AG04449 (cell line): Measurements from ENCODE around the gene C5orf22.

ENCODE experiments used
- CTCF ChIA-PET: fragments of 350-600 bp; formaldehyde crosslinking; extraction: SDS; loops from one replicate; lab custom pipeline; 2021; ENCODE audit warnings: antibody characterized with exemption; lab: Yijun Ruan, JAX
- POLR2A ChIA-PET: fragments of 400-600, 350-600 bp; formaldehyde crosslinking; extraction: SDS; loops from one replicate; lab custom pipeline; 2020; ENCODE audit warnings: antibody characterized with exemption, inconsistent platforms; lab: Yijun Ruan, JAX
- DNase-seq: peaks from one replicate; pipeline ENCODE4 v3.0.0-alpha.2; 2010; ENCODE audit warnings: low read depth, low spot score
- H3K4me3 ChIP-seq: 2 replicates; pipeline ENCODE4 v1.5.1; 2011; ENCODE audit warnings: low read depth, mild to moderate bottlenecking, control low read depth, low read length
- TF ChIP-seq, protein P1 (sequence below): IDR thresholded peaks from one replicate; pipeline ENCODE4 v1.5.1; 2011; ENCODE audit warnings: mild to moderate bottlenecking, moderate library complexity, low read length, control low read depth, inconsistent platforms; ENCODE audit not compliant: insufficient read depth; ENCODE audit errors: missing control alignments

The C5orf22 gene

DNA sequence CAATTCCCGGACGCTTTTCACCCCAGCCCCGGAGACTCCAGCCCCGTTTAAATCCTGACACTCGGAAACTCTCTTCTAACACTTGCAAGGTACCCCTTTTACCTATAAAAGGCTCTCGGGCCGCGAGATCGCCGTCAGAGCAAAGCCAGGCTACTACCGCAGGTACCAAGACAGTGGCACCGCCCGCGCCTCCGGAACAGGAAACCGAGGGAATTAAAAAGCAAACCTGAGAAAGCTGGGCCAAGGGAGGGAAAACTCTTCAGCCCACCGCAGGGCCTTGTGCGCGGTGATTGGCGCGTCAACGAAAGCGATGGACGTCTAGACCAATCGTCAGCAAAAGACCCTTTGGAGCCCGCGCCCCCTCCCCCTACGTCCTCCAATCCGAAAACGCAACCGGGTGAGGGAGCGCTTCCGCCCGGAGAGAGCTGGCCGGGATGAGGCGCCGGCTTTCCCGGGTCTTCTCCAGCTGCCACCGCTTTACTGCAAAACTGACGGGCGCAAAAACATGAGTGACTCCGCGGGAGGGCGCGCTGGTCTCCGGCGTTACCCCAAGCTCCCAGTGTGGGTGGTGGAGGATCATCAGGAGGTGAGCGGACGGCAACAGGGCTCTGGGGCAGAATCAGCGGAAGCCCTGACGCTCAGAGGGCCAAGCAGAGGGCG is at the start of gene C5orf22, which contains the start of gene DROSHA:
TSS of gene C5orf22 (plus strand) at position 414 of the 660 bp plus-strand sequence. CDS start at position 506, 92 bp downstream.
TSS of gene DROSHA (minus strand) at position 206 of the 660 bp plus-strand sequence. CDS start 3,034 bp downstream, outside the sequence.
- ChIA-PET POLR2A (interaction anchor here (0.7 to 0.9 kb wide), 2 partner anchors 9 to 167 kb away, joined by 3 to 4 read pairs; no protein-coding TSS in a partner anchor), CTCF (interaction anchor here (0.9 to 1.9 kb wide), 4 partner anchors 9 to 14 kb away, joined by 3 to 7 read pairs (median 4); no protein-coding TSS in a partner anchor)
- peak; percentile 72 for DNase-seq
- TF ChIP-seq, protein P1, sequence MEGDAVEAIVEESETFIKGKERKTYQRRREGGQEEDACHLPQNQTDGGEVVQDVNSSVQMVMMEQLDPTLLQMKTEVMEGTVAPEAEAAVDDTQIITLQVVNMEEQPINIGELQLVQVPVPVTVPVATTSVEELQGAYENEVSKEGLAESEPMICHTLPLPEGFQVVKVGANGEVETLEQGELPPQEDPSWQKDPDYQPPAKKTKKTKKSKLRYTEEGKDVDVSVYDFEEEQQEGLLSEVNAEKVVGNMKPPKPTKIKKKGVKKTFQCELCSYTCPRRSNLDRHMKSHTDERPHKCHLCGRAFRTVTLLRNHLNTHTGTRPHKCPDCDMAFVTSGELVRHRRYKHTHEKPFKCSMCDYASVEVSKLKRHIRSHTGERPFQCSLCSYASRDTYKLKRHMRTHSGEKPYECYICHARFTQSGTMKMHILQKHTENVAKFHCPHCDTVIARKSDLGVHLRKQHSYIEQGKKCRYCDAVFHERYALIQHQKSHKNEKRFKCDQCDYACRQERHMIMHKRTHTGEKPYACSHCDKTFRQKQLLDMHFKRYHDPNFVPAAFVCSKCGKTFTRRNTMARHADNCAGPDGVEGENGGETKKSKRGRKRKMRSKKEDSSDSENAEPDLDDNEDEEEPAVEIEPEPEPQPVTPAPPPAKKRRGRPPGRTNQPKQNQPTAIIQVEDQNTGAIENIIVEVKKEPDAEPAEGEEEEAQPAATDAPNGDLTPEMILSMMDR, result peak; percentile 0
- peak within 1 kb of the TSS; percentile 94 for H3K4me3 ChIP-seq

DNA sequence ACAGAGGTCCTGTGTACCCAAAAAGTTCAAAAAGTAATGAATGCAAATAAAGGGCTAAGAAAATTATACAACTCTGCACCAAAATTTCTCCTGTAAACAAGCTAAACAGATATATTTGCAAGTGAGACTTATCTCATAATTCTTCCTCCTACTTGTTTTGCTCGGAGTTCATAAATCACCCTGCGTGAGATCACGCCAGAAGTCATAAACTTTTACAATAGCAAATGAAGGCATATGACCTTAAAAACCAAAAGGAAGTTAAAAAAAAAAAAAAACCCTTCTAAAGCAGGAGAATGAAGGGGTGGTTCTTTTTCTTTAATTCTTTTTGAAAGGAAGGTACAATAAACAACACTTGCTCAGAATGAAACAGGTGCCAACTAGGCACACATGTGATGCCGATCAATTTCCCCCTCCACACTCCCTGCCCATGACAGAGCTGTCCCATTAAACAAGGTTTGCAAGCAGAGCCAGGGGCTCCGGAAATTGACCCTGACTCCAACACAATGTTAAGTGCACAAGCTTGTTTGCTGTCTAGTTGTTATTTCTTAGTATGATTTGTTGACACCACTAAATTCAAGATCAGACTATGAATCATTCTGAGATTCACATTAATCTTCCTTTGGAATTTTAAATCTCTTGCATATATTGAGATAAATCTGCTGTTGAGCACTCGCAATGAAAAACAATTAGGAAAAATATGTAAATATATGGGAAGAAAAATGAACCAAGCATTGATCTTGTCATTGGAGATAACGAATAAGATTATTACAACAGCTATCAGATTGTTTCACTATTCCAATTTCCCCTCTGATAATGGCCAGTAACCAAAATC is 46.5 kb upstream of the C5orf22 start:
- TF ChIP-seq, protein P1, result no peak
- H3K4me3 ChIP-seq, result no peak overlapping the region
- CTCF ChIA-PET, result interaction anchor here (1.0 to 4.3 kb wide), 6 partner anchors 36 to 253 kb away, joined by 3 to 34 read pairs (median 4); no protein-coding TSS in a partner anchor
- DNase-seq, result no peak
- POLR2A ChIA-PET, result no interaction called here

DNA sequence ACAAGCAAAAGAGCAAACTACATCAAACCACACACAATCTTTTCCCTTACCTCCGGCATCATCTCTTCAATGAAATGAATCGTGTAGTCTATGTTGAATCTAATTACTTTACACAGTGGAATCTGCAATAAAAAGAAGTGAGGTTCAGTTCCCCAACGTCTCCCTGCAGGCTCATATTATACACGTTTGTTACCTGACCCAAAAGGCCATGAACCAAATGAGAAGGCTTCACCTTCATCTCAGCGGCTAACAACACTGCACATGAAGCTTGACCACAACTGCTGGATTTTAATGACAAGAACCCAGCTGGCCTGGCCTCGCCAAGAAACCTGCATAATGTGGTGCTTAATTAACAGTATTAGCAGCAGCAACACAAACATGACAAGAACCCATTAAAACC is 45.7 kb upstream of the C5orf22 start:
- POLR2A ChIA-PET, result no interaction called here

DNA sequence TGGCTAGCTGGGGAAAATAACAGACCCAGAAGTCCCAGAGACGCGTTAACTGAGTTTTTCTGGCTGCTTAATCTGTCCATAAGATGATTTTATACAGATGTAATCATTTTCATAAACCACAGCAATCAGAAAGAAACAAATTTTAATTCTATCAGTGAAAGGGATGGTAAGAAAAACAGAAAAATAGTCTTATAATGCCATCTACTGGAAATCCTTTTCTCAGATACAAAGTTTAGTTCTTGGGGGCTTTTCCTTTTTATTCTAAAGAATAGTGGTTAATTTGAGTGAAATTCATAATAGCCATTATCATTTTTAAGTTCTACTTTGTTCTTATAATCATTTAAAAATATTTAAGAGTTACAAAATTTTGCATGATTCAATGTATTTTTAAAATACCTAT is 44.6 kb upstream of the C5orf22 start:
- POLR2A ChIA-PET, result no interaction called here
- CTCF ChIA-PET, result interaction anchor here (0.8 to 4.3 kb wide), 11 partner anchors 12 to 255 kb away, joined by 3 to 34 read pairs (median 5); no protein-coding TSS in a partner anchor
- DNase-seq, result no peak
- H3K4me3 ChIP-seq, result no peak overlapping the region
- TF ChIP-seq, protein P1, result no peak

More for the DNA sequence above, 45.7 kb upstream of the C5orf22 start:
- H3K4me3 ChIP-seq, result no peak overlapping the region
- TF ChIP-seq, protein P1, result no peak
- DNase-seq, result no peak
- CTCF ChIA-PET, result interaction anchor here (0.7 to 4.3 kb wide), 11 partner anchors 11 to 254 kb away, joined by 3 to 34 read pairs (median 4); no protein-coding TSS in a partner anchor

DNA sequence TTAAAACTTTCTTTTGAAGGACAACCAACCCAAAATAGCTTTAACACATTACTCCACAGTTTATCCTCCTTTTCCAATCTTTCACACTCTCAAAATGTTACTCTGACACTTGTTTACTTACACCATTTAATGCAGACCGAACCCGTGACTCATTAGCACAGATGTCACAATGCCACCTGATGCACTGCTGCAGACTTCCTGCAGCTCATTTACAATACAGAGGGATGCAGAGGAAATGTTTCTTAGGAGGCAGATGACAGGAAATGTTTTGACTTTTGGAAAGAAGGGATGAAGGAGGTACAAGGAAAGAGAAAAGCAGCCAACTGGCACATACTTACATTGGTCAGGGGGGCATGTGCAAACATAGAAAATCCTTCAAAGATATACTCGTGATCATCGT is 39.2 kb upstream of the C5orf22 start:
- DNase-seq, result no peak
- TF ChIP-seq, protein P1, result no peak
- ChIA-PET POLR2A (interaction anchor here (0.6 kb wide), 1 partner anchor 10 kb away, joined by 3 read pairs; no protein-coding TSS in a partner anchor), CTCF (no interaction called here)
- no peak overlapping the region for H3K4me3 ChIP-seq

DNA sequence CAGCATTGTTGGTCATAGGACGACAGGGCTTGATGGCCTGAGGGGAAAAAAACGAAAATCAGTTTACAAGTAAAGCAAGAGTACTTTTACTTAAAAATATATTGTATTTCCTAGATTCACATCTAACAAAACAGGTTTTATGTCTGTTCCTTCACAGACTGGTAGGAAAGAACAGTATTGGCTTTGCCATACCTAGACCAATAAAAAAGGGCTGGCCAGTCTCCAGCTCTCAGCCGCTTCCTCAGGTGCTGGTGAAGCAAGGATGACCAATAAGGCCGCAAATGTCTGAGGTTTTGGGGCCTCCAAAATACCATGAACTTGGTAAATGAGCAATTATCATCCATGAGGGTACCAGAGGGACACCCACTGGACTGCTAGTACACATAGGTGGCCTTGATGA is 36.8 kb upstream of the C5orf22 start:
- ChIA-PET POLR2A (no interaction called here), CTCF (no interaction called here)
- TF ChIP-seq, protein P1, result no peak
- no peak overlapping the region for H3K4me3 ChIP-seq
- no peak for DNase-seq
